HepG2 (cell line): Measurements from ENCODE around the gene APOC1. TPM values are rescaled to one million over a fixed set of nuclear protein-coding genes. Genes with fewer than 3 reads are reported as not detected.

Source experiments
- ARID2 ChIP-seq: sonication (generic); formaldehyde crosslinking; IDR thresholded peaks from 2 replicates; pipeline ENCODE4 v1.8.1; 2022; ENCODE audit warnings: mild to moderate bottlenecking, missing genetic modification reagents, borderline replicate concordance
- CBX1 ChIP-seq: IDR thresholded peaks from one replicate; pipeline ENCODE4 v1.6.1; 2016; ENCODE audit warnings: antibody characterized with exemption, low read depth
- ELF3 ChIP-seq: IDR thresholded peaks from 2 replicates; pipeline ENCODE4 v1.6.1; 2016; ENCODE audit warnings: missing genetic modification reagents, missing compliant biosample characterization
- HNF4G ChIP-seq, 2 experiments: sonication (generic) in 1 of 2; formaldehyde crosslinking in 1 of 2; IDR thresholded peaks; 2 replicates each; pipeline versions ENCODE4 v1.4.0 to v1.6.1; 2011 to 2020; ENCODE audit warnings: borderline replicate concordance in 2 of 2, low read depth in 2 of 2, mild to moderate bottlenecking in 2 of 2, low read length in 1 of 2, missing genetic modification reagents in 1 of 2, moderate library complexity in 1 of 2
- JDP2 ChIP-seq: sonication (generic); formaldehyde crosslinking; IDR thresholded peaks from 2 replicates; pipeline ENCODE4 v1.8.1; 2022; ENCODE audit warnings: missing genetic modification reagents, borderline replicate concordance
- MAFK ChIP-seq, 2 experiments: IDR thresholded peaks in 1 of 2; conservative IDR thresholded peaks in 1 of 2; 2 replicates each; pipeline ENCODE4 v1.6.1; 2011; ENCODE audit warnings: improper control_type of control experiment in 2 of 2, low read length in 2 of 2
- MLLT10 ChIP-seq: sonication (generic); formaldehyde crosslinking; IDR thresholded peaks from 2 replicates; pipeline ENCODE4 v1.4.0; 2020; ENCODE audit warnings: missing genetic modification reagents
- MXI1 ChIP-seq: IDR thresholded peaks from 3 replicates; pipeline ENCODE4 v1.6.1; 2012; ENCODE audit warnings: low read depth, low read length, inconsistent platforms, borderline replicate concordance
- MZF1 ChIP-seq: sonication (generic); formaldehyde crosslinking; IDR thresholded peaks from 2 replicates; pipeline ENCODE4 v1.8.1; 2023; ENCODE audit warnings: mild to moderate bottlenecking, missing genetic modification reagents, borderline replicate concordance
- NFIC ChIP-seq: IDR thresholded peaks from 2 replicates; pipeline ENCODE4 v1.6.1; 2012; ENCODE audit warnings: mild to moderate bottlenecking, low read length, inconsistent platforms
- POLR2G ChIP-seq: fragments of 200-400 bp; formaldehyde crosslinking; IDR thresholded peaks from 2 replicates; pipeline ENCODE4 v1.6.1; 2018; ENCODE audit warnings: mild to moderate bottlenecking, low read depth, low read length, moderate library complexity
- PRDM10 ChIP-seq: sonication (generic); formaldehyde crosslinking; IDR thresholded peaks from 2 replicates; pipeline ENCODE4 v1.4.0; 2020; ENCODE audit warnings: low read depth, missing genetic modification reagents
- ZBTB7A ChIP-seq: sonication (generic); formaldehyde crosslinking; IDR thresholded peaks from 2 replicates; pipeline ENCODE4 v1.8.0; 2022; ENCODE audit warnings: mild to moderate bottlenecking, missing genetic modification reagents
- ZFP1 ChIP-seq: IDR thresholded peaks from 2 replicates; pipeline ENCODE4 v1.6.1; 2016
- ZFYVE20 ChIP-seq: sonication (generic); formaldehyde crosslinking; IDR thresholded peaks from 2 replicates; pipeline ENCODE4 v1.8.0; 2023; ENCODE audit warnings: low read depth, mild to moderate bottlenecking, moderate library complexity, missing genetic modification reagents, borderline replicate concordance
- ZNF282 ChIP-seq: fragments of 450-650 bp; IDR thresholded peaks from 2 replicates; pipeline ENCODE4 v1.6.1; 2018; ENCODE audit not compliant: partially characterized antibody
- ZNF326 ChIP-seq: sonication (generic); formaldehyde crosslinking; IDR thresholded peaks from 2 replicates; pipeline ENCODE4 v1.4.0; 2020; ENCODE audit warnings: missing genetic modification reagents, borderline replicate concordance
- ZNF367 ChIP-seq: sonication (generic); formaldehyde crosslinking; IDR thresholded peaks from 2 replicates; pipeline ENCODE4 v1.4.0; 2020; ENCODE audit warnings: missing genetic modification reagents, borderline replicate concordance
- ZNF484 ChIP-seq: sonication (generic); formaldehyde crosslinking; IDR thresholded peaks from 2 replicates; pipeline ENCODE4 v1.5.1; 2020; ENCODE audit warnings: mild to moderate bottlenecking, low read depth, missing genetic modification reagents, borderline replicate concordance
- ZNF691 ChIP-seq: sonication (generic); formaldehyde crosslinking; IDR thresholded peaks from 2 replicates; pipeline ENCODE4 v1.4.0; 2020; ENCODE audit warnings: missing genetic modification reagents, low read depth, mild to moderate bottlenecking, borderline replicate concordance
- ZNF766 ChIP-seq: sonication (generic); formaldehyde crosslinking; IDR thresholded peaks from 2 replicates; pipeline ENCODE4 v1.5.0; 2020; ENCODE audit warnings: missing genetic modification reagents, borderline replicate concordance
- ZNF770 ChIP-seq: sonication (generic); formaldehyde crosslinking; IDR thresholded peaks from 2 replicates; pipeline ENCODE4 v1.5.0; 2020; ENCODE audit warnings: mild to moderate bottlenecking, missing genetic modification reagents
- ZSCAN25 ChIP-seq: sonication (generic); formaldehyde crosslinking; IDR thresholded peaks from 2 replicates; pipeline ENCODE4 v1.8.0; 2022; ENCODE audit warnings: mild to moderate bottlenecking, missing genetic modification reagents
- polyA plus RNA-seq, 8 experiments: library from polyadenylated mRNA; depleted of rRNA in 3 of 8; stranded (reverse) in 7 of 8; unstranded in 1 of 8; fragments of >200 nt; fragmentation: Illumina TruSeq in 4 of 8; extraction: Trizol in 4 of 8; gene quantifications; 2 replicates each; pipeline versions ENCODE4 v1.2.1 to v1.2.3, GENCODE V29; 2011 to 2016; ENCODE audit warnings: low read depth in 4 of 8, missing spikeins in 1 of 8, mixed read lengths in 1 of 8; ENCODE audit not compliant: insufficient read depth in 1 of 8
- total RNA-seq, 5 experiments: library from RNA; depleted of rRNA; stranded (reverse); fragments of >200 nt; fragmentation: Illumina TruSeq; extraction: Trizol; gene quantifications; 2 replicates each; pipeline ENCODE4 v1.2.3, GENCODE V29; 2016; ENCODE audit warnings: low read depth in 1 of 5

The APOC1 gene
- total and polyA plus RNA-seq, 2 of the 13 experiments (the other 11 are each of a cell fraction or from before 2014, with no cell fraction given): 600 to 1,235 TPM

- TF ChIP-seq ZNF691 (CRISPR knock-in tag): no peak; the same call in 1 of the 2 replicates
- 0 out of 2 replicates have a peak, but pooled peaks have one; percentile 15 for TF ChIP-seq PRDM10 (CRISPR knock-in tag)
- TF ChIP-seq ZFP1: no peak
- peak; percentile 39; the same call in 1 of the 2 replicates for TF ChIP-seq ZBTB7A (CRISPR knock-in tag)
- TF ChIP-seq ZNF367 (CRISPR knock-in tag): no peak
- no peak for TF ChIP-seq ZNF484
- peak; percentile 94 for TF ChIP-seq POLR2G
- no peak for TF ChIP-seq ZNF766
- no peak for TF ChIP-seq ARID2 (CRISPR knock-in tag)
- peak; percentile 83; the same call in 2 of the 3 replicates for TF ChIP-seq MXI1
- TF ChIP-seq ZNF770 (CRISPR knock-in tag): peak; percentile 17; the same call in 1 of the 2 replicates
- no peak for TF ChIP-seq JDP2 (CRISPR knock-in tag)
- no peak for TF ChIP-seq MZF1 (CRISPR knock-in tag)
- TF ChIP-seq ZSCAN25: no peak; the same call in 1 of the 2 replicates
- TF ChIP-seq HNF4G (IDR thresholded peaks at IDR 0.05; ENCODE audit: borderline replicate concordance, low read depth, low read length): no peak
- TF ChIP-seq HNF4G (CRISPR knock-in tag; IDR thresholded peaks at IDR 0.05; ENCODE audit: borderline replicate concordance, low read depth): no peak
- TF ChIP-seq ELF3: peak; percentile 52; the same call in 1 of the 2 replicates
- no peak for TF ChIP-seq MLLT10 (CRISPR knock-in tag)
- TF ChIP-seq MAFK (conservative IDR thresholded peaks at IDR 0.05 in 1 of 2, IDR thresholded peaks at IDR 0.05 in 1 of 2; ENCODE audit: low read length in 2 of 2): no peak
- peak; percentile 63; the same call in 1 of the 2 replicates for TF ChIP-seq NFIC
- TF ChIP-seq ZNF282: no peak
- TF ChIP-seq ZFYVE20 (CRISPR knock-in tag): no peak
- peak; percentile 80 for TF ChIP-seq CBX1
- TF ChIP-seq ZNF326: no peak
These were observed 40.5 kb downstream of the APOC1 start, which contains the start of gene CLPTM1 (continued) for GRCh38 chr19:44954649-44955504.
